Nephron progenitor cell (in vitro differentiated cells): Measurements from ENCODE around the gene TFEB.

Experiments
- DNase-seq: peaks from one replicate; pipeline ENCODE4 v3.0.0; 2021
- H3K27ac Mint-ChIP-seq: 2 replicates; pipeline ENCODE4 v1.8.0; 2021; ENCODE audit warnings: mild to moderate bottlenecking, moderate library complexity, mixed read lengths
- H3K27me3 Mint-ChIP-seq: 2 replicates; pipeline ENCODE4 v1.8.0; 2021; ENCODE audit warnings: mild to moderate bottlenecking, low read depth, mixed read lengths; ENCODE audit not compliant: poor library complexity
- H3K36me3 Mint-ChIP-seq: 2 replicates; pipeline ENCODE4 v1.8.0; 2021; ENCODE audit warnings: low read depth, mixed read lengths
- H3K4me1 Mint-ChIP-seq: 2 replicates; pipeline ENCODE4 v1.8.0; 2021; ENCODE audit warnings: mixed read lengths
- H3K4me3 Mint-ChIP-seq: 2 replicates; pipeline ENCODE4 v1.8.0; 2021; ENCODE audit warnings: mild to moderate bottlenecking, moderate library complexity, mixed read lengths
- H3K9me3 Mint-ChIP-seq: 2 replicates; pipeline ENCODE4 v1.8.0; 2021; ENCODE audit warnings: mild to moderate bottlenecking, moderate library complexity, mixed read lengths
- CTCF ChIP-seq: fragments of 200-600 bp; sonication (generic); IDR thresholded peaks from 2 replicates; pipeline ENCODE4 v1.5.0; 2021; ENCODE audit warnings: antibody characterized with exemption

Gene TFEB

GRCh38 chr6:41675992-41676391, 59.4 kb downstream of the TFEB start:
- no peak for DNase-seq
- Mint-ChIP-seq H3K27ac (peak overlapping the region; percentile 81), H3K27me3 (peaks cover 26% of the 10 kb centered on the region), H3K4me3 (no peak overlapping the region), H3K4me1 (peaks cover 79% of the 10 kb centered on the region), H3K36me3 (no peaks in the 10 kb centered on the region), H3K9me3 (no peaks in the 10 kb centered on the region)
- TF ChIP-seq CTCF = no peak

GRCh38 chr6:41675176-41675775, 60.1 kb downstream of the TFEB start:
- Mint-ChIP-seq H3K4me3 (no peak overlapping the region), H3K4me1 (peaks cover 72% of the 10 kb centered on the region), H3K9me3 (peaks cover 3% of the 10 kb centered on the region), H3K36me3 (no peaks in the 10 kb centered on the region), H3K27me3 (peaks cover 26% of the 10 kb centered on the region), H3K27ac (peak overlapping the region; percentile 81)
- no peak for TF ChIP-seq CTCF
- DNase-seq = no peak

- Mint-ChIP-seq H3K27me3 (peaks cover 34% of the 10 kb centered on the region), H3K9me3 (peaks cover 12% of the 10 kb centered on the region), H3K4me3 (peak overlapping the region; percentile 35), H3K27ac (no peak overlapping the region), H3K4me1 (peaks cover 66% of the 10 kb centered on the region), H3K36me3 (no peaks in the 10 kb centered on the region)
- no peak for DNase-seq
- TF ChIP-seq CTCF = no peak
Measured at GRCh38 chr6:41674231-41675000, 61.0 kb downstream of the TFEB start.

- Mint-ChIP-seq H3K4me1 (peaks cover 62% of the 10 kb centered on the region), H3K27me3 (peaks cover 35% of the 10 kb centered on the region), H3K4me3 (no peak overlapping the region), H3K36me3 (no peaks in the 10 kb centered on the region), H3K9me3 (peaks cover 19% of the 10 kb centered on the region), H3K27ac (no peak overlapping the region)
- no peak for DNase-seq
- TF ChIP-seq CTCF = no peak
Measured at GRCh38 chr6:41673704-41674000, 61.8 kb downstream of the TFEB start.

GRCh38 chr6:41672816-41673703, 62.3 kb downstream of the TFEB start:
- no peak for DNase-seq

More at GRCh38 chr6:41672816-41673703, 62.3 kb downstream of the TFEB start:
- peaks cover 37% of the 10 kb centered on the region for H3K27me3 Mint-ChIP-seq
- H3K4me1 Mint-ChIP-seq = peaks cover 57% of the 10 kb centered on the region
- TF ChIP-seq CTCF = no peak
- H3K4me3 Mint-ChIP-seq = no peak overlapping the region
- no peaks in the 10 kb centered on the region for H3K36me3 Mint-ChIP-seq
- peaks cover 22% of the 10 kb centered on the region for H3K9me3 Mint-ChIP-seq
- H3K27ac Mint-ChIP-seq = no peak overlapping the region
